NCI-H446 (cell line): ENCODE data around the gene SECTM1.

Source experiments
- DNase-seq, 2 experiments: peaks; one replicate each; lab custom pipeline; 2025; lab: John Stamatoyannopoulos, UW

The SECTM1 gene

DNA sequence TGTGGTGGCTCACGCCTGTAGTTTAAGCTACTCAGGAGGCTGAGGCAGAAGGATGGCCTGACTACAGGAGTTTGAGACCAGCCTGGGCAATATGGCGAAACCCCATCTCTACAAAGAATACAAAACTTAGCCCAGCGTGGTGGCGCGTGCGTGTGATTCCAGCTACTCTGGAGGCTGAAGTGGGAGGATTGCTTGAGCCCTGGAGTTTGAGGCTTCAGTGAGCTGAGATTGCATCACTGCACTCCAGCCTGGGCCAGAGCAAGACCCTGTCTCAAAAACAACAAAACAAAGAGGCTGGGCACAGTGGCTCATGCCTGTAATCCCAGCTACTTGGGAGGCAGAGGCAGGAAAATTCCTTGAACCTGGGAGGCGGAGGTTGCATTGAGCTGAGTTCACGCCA, 53.0 kb downstream of the SECTM1 start:
- no peak for DNase-seq

DNA sequence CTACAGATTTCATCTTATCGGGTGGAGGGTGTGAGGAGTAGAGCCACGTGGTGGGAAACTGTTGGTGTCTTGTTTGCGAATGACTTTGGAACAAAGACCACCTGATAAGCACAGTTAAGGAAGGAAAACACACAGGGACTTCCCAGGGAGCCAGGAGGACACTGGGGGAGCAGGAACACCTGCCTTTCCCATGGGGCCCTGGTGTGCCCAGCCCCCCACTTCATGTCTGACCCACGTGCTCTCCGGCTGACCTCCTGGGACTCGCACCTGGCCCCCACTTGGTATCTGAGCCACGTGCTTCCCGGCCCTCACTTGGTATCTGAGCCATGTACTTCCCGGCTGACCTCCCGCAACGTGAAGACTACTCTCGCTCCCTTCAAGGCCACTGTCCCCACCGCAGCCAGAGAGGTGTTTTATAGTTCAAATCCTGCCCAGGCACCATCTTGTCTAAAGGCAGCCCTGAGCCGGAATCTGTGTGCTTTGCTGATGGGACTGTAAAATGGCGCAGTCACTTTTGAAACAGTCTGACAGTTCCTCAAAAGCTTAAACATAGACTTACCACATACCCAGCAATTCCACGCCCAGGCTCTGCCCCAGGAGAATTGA, 54.7 kb downstream of the SECTM1 start:
- DNase-seq, result no peak

DNA sequence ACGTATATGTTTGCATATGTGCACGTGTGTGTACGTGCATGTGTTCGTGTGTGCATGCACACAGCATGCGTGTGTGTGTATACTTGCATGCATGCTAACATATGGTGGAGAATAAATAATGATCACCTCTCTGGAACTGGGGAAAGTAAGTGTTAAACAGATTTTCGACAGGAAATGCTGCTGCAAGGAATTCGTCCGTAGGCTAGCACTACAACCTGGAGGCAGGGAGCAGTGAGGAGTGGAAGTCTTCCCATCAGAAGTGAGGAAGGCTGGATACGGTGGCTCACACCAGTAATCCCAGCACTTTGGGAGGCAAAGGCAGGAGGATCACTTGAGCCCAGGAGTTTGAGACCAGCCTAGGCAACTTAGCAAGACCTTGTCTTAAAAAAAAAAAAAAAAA, 55.3 kb downstream of the SECTM1 start:
- no peak for DNase-seq

DNA sequence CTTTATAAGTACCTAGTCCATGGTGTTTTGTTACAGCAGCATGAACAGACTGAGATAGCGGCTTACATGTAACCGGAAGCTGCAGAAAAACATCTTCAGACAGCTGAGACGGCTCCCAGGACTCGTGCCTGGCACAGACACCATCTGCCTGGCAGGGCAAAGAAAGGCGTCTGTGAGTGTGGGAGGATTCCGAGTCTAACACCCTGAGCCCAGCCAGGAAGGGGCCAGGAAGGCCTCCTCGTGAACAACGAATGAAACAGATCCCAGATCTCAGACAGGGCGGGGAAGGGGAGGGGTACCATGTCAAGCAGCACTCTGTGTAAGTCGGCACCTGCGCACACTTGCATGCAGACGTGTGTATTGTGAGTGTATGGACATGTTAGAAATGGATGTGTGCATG, 55.7 kb downstream of the SECTM1 start:
- no peak for DNase-seq

DNA sequence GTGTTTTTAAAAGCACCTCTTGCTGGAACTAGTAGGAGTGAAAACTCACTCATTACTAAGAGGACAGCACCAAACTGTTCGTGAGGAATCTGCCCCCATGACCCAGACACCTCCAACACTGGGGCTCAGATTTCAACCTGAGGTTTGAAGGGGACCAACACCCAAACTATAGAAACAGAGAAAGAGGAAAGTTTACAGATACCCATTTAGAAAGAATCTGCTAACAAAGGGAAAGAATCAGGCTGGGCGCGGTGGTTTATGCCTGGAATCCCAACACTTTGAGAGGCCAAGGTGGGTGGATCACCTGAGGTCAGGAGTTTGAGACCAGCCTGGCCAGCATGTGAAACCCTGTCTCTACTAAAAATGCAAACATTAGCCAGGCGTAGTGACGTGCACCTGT, 56.6 kb downstream of the SECTM1 start:
- no peak for DNase-seq

DNA sequence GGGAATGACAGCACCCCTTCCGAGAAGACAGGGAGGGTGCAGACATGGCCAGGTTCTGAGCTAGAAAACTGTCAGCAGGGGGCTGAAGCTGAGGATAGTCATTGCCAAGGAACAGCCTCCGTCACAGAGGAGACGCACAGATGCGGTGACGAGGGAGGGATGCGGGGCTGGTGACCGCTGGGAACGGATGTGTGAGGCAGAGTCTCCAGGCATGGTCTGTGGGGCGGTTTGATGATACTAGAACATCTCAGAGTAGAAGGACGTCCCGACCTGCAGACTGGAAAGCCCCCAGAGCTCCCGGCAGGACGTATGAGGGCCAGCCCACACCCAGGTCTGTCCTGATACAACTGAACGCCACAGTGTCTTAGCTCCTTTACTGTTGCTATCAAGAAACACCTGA, 58.2 kb downstream of the SECTM1 start:
- DNase-seq, result no peak

DNA sequence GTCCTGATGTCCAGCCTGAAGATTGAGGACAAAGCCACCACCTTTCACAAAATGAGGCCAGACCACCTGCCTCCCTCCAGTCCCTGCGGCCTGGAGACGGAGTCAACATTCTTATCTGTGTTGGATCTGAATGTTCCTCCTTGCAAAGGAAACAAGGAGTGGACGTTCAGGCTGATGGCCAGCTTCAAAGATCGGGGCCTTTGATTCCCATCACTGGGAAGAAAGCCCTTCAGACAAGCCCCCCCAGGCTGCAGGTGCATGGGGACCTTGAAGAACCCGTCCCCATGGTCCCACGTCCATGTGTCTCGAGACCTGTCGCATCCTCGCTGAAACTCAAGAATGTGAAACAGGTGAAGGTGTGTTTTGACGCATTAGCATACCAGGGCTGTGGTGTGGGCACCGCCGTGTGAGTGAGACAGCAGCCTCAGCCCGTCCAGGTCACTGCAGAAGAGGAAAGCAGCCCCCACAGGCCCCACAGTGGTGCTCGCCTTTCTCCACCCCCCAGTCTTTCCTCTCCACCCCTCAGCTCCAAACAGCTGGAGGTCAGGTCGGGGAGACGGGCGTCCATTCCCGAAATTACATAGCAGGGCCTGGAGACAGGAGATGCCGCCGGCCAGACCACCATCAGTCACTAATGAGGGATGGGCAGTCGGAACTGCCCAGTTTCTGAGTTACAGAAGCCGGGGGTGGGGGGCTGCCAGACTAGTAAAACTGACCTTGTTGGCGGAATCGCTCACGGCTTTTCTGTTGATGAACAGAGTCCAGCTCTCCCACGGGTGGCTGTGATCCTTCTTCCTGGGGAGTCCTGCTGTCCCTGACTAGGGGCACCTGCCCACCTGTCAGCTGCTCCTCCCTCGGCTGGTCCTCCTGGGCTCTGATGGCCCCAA, 59.2 kb downstream of the SECTM1 start:
- DNase-seq, result no peak

DNA sequence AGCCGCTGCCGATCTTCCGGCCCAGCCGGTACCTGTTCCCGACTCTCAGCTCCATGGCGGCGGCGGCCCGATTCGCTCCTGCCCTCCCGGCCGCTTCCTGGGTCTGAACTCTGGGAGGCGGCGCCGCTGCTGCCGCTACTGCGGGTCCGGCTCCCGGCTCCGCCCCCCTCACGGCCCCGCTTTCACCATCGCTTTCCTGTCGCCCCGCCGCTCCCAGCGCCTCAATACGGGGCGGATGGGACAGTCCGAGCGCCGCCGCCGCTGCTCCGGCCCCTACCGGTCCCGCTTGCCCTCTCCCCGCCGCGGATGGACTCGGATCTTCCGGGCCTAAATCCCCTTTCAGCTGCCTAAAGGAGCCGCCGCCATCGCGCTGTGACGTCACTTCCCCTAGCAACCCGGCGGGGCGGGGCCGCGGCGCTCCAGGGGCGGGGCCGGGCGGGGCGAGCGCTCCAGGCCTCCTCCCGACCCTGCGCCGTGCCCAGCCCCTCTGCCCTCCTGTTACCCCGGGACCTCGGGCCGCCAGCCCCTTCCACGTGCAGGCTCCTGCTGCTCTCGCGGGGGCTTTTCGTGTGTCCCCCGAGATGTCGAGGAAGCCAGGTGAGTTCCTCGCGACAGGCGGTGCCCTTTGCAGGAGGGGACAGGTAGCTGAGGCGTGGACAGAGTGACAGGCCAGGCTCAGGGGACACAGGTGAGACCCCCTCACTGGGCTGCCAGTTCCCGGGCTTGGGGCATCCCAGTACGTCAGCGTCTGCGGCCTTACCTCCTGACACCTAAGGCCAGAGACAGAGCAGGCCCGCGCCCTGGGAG, 60.0 kb downstream of the SECTM1 start, which contains the start of gene CSNK1D:
Gene CSNK1D (minus strand): TSS at position 374 of the 807 bp plus-strand sequence. CDS start 319 bp downstream, at position 55.
- peak; percentile 82 to 94 for DNase-seq

DNA sequence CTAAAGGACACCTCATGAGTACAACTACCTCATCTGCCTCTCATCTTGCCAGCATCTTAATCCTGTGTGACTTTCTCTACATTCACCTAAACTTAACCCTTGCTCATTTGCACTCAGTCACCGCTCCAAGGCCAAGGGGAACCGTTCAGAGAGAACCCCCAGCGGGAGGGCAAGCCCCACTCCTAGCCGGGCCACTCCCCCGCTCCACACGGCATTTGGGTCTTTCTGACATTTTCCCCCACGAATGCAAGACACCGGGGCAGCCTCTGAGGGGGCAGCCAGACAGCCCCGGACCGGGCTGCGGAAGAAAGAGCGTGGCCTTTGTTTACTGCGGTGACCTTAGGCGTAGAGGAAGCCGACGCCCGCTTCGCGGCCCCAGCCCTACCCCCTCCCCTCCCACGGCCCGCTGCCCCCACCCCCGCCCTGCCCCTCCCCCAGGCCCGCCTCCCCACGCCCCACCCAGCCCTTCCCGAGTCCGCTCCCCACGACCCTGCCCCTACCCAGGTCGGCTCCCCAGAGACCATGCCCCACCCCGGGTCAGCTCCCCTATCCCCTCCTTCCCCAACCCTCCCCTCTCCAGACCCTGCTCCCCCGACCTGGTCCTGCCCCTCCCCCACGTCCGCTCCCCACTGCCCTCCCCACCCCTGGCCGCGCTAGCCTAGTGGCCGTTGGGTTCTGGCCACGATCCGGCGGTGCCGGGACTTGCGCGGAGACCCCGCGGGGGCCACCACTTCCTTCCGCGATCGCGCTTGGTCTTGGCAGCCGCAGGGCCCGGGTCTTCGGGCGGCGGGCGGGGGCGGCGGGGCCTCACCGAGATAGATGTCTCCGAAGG, 60.9 kb downstream of the SECTM1 start:
- DNase-seq, result no peak

DNA sequence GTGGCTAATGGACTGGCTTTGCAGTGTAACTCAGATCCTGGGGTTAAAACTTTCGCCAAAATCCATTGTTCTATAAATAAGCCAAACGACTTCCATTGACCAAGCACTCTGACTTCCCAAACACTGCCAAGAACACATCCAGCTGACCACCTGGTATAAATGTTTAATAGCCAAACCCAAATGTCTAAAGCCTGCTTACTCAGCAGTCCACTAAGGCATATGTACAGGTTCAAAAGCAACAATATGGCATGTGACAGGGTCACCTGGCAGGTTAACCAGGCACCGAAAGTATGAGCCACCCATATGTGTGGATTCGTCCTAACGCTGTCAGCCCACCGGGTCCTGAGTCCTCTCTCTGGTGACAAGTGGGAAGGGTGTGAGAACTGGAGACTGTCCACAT, 62.2 kb downstream of the SECTM1 start:
- no peak for DNase-seq
